ENCODE measurements around the gene GMFB. TPM values are rescaled to one million over a fixed set of nuclear protein-coding genes. Genes with fewer than 3 reads are reported as not detected.

The GMFB gene
- total RNA-seq: 10 to 100 TPM; 28.1 to 34.1 TPM

DNA sequence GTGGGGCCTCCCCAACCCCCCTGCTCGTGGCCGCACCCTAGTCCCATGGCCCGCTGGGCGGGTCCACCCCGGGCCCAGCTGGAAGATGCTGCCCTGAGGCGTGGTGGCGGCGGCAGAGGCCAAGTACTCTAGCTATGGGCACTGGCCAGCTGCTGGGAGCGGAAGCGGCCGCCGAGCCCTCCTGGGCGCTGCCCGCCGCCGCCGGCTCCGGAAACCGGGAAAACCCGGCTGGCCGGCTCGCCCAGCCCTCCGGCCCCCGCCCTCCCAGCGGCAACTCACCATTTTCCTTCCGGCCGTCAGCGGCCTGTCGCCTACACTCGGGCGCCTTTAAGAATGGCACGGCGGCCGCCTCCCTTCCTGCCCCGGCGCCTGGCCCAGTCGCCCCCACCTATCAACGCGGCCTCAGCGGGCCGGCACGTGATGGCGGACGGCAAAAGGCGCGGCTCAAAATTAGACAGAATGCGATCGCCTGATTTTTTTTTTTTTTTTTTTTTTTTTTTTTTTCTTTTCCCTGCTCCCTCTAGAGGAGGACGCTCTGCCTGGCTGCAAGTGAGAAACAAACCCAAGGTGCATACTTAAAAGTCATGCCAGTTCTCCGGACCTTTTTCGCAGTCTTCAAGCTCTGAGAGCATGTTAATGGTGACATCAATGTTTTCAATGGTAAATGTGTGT is at the start of gene GMFB:
Gene GMFB, minus strand, starts transcription at position 335 of the 672 bp plus-strand sequence. Its CDS starts 53 bp downstream, at position 282.
- DNase-seq (peak; percentile 91), ATAC-seq (peak; percentile 97)
- H3K4me1 Mint-ChIP-seq (ENCODE audit: low read depth): peaks cover 52% of the 10 kb centered on the region
- no peaks in the 10 kb centered on the region for H3K27me3 Mint-ChIP-seq (ENCODE audit: low read depth)
- CTCF ChIA-PET: interaction anchor here (0.6 to 2.5 kb wide), 11 partner anchors 15 to 393 kb away, joined by 3 to 18 read pairs (median 5); partner anchors contain the start of genes CDKN3 and CGRRF1
- H3K36me3 Mint-ChIP-seq (ENCODE audit: low read depth): peaks cover 22% of the 10 kb centered on the region
- peak within 1 kb of the TSS; percentile 95 for H3K4me3 Mint-ChIP-seq
- POLR2A ChIA-PET: interaction anchor here (0.6 to 3.1 kb wide), 5 partner anchors 20 to 288 kb away, joined by 3 to 18 read pairs (median 3); partner anchors contain the start of genes CDKN3 and CGRRF1
- peak within 1 kb of the TSS; percentile 87 for H3K27ac Mint-ChIP-seq
- H3K9me3 Mint-ChIP-seq (ENCODE audit: insufficient read depth): no peaks in the 10 kb centered on the region

GRCh38 chr14:54538055-54538454 is 49.3 kb upstream of the GMFB start:
- POLR2A ChIA-PET: no interaction called here
- Mint-ChIP-seq H3K9me3 (ENCODE audit: insufficient read depth) (no peaks in the 10 kb centered on the region), H3K4me1 (ENCODE audit: low read depth) (no peaks in the 10 kb centered on the region), H3K36me3 (ENCODE audit: low read depth) (peaks cover 7% of the 10 kb centered on the region), H3K27me3 (ENCODE audit: low read depth) (no peaks in the 10 kb centered on the region), H3K27ac (no peak overlapping the region), H3K4me3 (no peak overlapping the region)
- ATAC-seq (no peak), DNase-seq (no peak)
- CTCF ChIA-PET: interaction anchor here (0.9 to 1.0 kb wide), 2 partner anchors 8 to 14 kb away, joined by 3 read pairs; no protein-coding TSS in a partner anchor

- CTCF ChIA-PET: interaction anchor here (0.9 kb wide), 1 partner anchor 14 kb away, joined by 3 read pairs; no protein-coding TSS in a partner anchor
These were observed 48.9 kb upstream of the GMFB start for GRCh38 chr14:54537651-54538050.

DNA sequence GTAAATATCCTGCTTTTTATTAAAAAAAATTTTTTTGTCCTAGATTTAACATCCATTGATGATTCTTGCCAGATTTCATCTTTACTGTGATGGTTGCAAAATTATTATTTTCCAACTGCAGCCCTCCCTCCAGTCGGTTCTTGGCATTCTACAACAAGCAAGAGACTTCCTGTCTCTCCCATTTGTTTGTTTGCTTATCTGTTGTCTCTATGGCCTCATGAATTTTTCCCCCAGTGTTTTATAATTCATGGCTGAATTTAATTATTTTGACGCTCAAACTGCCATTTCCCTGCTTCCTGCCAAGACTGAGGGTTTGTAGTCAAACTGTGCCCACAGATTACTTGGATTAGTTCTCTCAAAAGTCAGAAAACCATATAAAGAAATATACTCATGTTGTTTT is 46.9 kb upstream of the GMFB start:
- H3K9me3 Mint-ChIP-seq (ENCODE audit: insufficient read depth): no peaks in the 10 kb centered on the region
- ATAC-seq: no peak
- ChIA-PET POLR2A (no interaction called here), CTCF (no interaction called here)
- peaks cover 9% of the 10 kb centered on the region for H3K36me3 Mint-ChIP-seq (ENCODE audit: low read depth)
- H3K4me1 Mint-ChIP-seq (ENCODE audit: low read depth): peaks cover 2% of the 10 kb centered on the region
- H3K4me3 Mint-ChIP-seq: no peak overlapping the region
- H3K27ac Mint-ChIP-seq: no peak overlapping the region
- no peaks in the 10 kb centered on the region for H3K27me3 Mint-ChIP-seq (ENCODE audit: low read depth)
- no peak for DNase-seq

More at GRCh38 chr14:54537651-54538050, 48.9 kb upstream of the GMFB start:
- Mint-ChIP-seq H3K27ac (no peak overlapping the region), H3K9me3 (ENCODE audit: insufficient read depth) (no peaks in the 10 kb centered on the region), H3K4me3 (no peak overlapping the region), H3K4me1 (ENCODE audit: low read depth) (peaks cover 2% of the 10 kb centered on the region), H3K36me3 (ENCODE audit: low read depth) (peaks cover 7% of the 10 kb centered on the region), H3K27me3 (ENCODE audit: low read depth) (no peaks in the 10 kb centered on the region)
- no peak for ATAC-seq
- POLR2A ChIA-PET: no interaction called here
- no peak for DNase-seq

GRCh38 chr14:54535126-54535525 is 46.3 kb upstream of the GMFB start:
- Mint-ChIP-seq H3K4me3 (no peak overlapping the region), H3K36me3 (ENCODE audit: low read depth) (peaks cover 8% of the 10 kb centered on the region), H3K27ac (no peak overlapping the region), H3K4me1 (ENCODE audit: low read depth) (peaks cover 2% of the 10 kb centered on the region), H3K9me3 (ENCODE audit: insufficient read depth) (no peaks in the 10 kb centered on the region), H3K27me3 (ENCODE audit: low read depth) (no peaks in the 10 kb centered on the region)
- ChIA-PET CTCF (no interaction called here), POLR2A (no interaction called here)
- DNase-seq: no peak
- no peak for ATAC-seq

- Mint-ChIP-seq H3K4me1 (ENCODE audit: low read depth) (peaks cover 2% of the 10 kb centered on the region), H3K27me3 (ENCODE audit: low read depth) (no peaks in the 10 kb centered on the region), H3K36me3 (ENCODE audit: low read depth) (peaks cover 6% of the 10 kb centered on the region), H3K4me3 (no peak overlapping the region), H3K9me3 (ENCODE audit: insufficient read depth) (no peaks in the 10 kb centered on the region), H3K27ac (no peak overlapping the region)
- ATAC-seq (no peak), DNase-seq (no peak)
- ChIA-PET POLR2A (no interaction called here), CTCF (interaction anchor here (1.2 kb wide), 1 partner anchor 18 kb away, joined by 4 read pairs; no protein-coding TSS in a partner anchor)
These were observed 44.3 kb upstream of the GMFB start for GRCh38 chr14:54533100-54533499.

DNA sequence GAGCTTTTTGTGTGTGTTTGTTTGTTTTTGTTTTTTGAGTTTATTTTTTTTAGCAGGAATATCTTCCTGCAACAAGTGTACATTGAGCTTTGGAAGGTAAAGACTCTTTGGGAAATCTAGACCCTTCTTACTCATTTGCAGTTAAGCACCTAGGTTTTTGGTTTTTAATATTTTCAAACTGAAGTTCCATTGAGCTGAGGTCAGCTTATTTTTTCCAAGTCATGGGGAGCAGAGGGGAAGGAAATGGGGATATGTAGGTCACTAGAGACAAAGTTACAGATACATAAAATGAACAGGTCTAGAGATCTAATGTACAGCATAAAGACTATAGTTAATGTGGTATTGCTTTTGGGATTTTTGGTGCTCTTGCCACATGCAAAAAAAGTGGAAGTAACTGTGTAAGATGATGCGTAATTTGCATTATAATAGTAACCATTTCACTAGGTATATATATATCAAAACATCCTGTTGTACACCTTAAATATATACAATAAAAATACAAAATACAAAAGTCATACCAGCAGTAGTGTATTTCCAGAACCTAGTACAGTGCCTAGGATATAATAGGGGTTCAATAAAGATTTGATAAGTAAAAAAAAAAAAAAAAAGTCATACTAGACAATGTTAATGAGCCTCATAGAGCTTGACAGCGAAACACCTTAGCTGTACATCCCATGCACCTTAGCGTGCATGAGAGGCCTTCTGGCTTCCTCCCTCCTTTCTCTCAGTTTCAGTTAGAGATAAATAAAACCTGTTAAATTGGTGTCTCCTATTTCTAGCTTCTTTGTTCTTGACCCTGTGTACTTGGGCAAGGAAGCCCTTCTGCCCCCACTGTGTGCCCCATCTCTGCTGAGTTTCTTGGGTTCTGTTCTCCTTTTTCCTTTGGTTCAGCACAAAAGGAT is 43.6 kb upstream of the GMFB start:
- H3K4me1 Mint-ChIP-seq (ENCODE audit: low read depth): peaks cover 2% of the 10 kb centered on the region

GRCh38 chr14:54529811-54530210 is 41.0 kb upstream of the GMFB start:
- ChIA-PET CTCF (interaction anchor here (0.8 to 1.3 kb wide), 2 partner anchors 9 to 244 kb away, joined by 3 read pairs; no protein-coding TSS in a partner anchor), POLR2A (no interaction called here)
- Mint-ChIP-seq H3K4me3 (no peak overlapping the region), H3K9me3 (ENCODE audit: insufficient read depth) (no peaks in the 10 kb centered on the region), H3K27me3 (ENCODE audit: low read depth) (no peaks in the 10 kb centered on the region), H3K27ac (no peak overlapping the region), H3K4me1 (ENCODE audit: low read depth) (peaks cover 2% of the 10 kb centered on the region), H3K36me3 (ENCODE audit: low read depth) (peaks cover 7% of the 10 kb centered on the region)
- ATAC-seq (no peak), DNase-seq (no peak)

More for the DNA sequence above, 43.6 kb upstream of the GMFB start:
- ATAC-seq: no peak
- H3K27me3 Mint-ChIP-seq (ENCODE audit: low read depth): no peaks in the 10 kb centered on the region
- ChIA-PET CTCF (interaction anchor here (1.2 kb wide), 1 partner anchor 19 kb away, joined by 4 read pairs; no protein-coding TSS in a partner anchor), POLR2A (no interaction called here)
- peaks cover 6% of the 10 kb centered on the region for H3K36me3 Mint-ChIP-seq (ENCODE audit: low read depth)
- DNase-seq: no peak
- no peak overlapping the region for H3K27ac Mint-ChIP-seq
- no peaks in the 10 kb centered on the region for H3K9me3 Mint-ChIP-seq (ENCODE audit: insufficient read depth)
- H3K4me3 Mint-ChIP-seq: no peak overlapping the region

DNA sequence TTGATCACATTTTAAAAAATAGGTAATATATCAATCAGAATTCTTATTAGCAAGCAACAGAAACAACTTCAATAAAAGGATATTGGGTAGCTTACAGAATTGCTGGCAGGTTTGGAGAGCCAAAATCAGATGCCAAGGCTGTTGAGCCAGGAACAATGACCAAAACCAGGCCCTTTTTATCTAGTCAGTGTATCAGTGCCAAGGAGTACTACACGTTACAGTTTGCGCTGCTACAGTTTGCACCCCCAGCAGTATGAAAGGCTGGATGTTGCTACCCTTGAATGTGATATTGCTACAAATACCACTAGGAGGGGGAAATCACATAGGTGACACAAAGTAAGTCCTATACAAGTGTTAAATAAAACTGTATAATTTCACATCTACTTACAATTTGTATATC is 40.2 kb upstream of the GMFB start:
- Mint-ChIP-seq H3K9me3 (ENCODE audit: insufficient read depth) (no peaks in the 10 kb centered on the region), H3K4me1 (ENCODE audit: low read depth) (peaks cover 2% of the 10 kb centered on the region), H3K36me3 (ENCODE audit: low read depth) (peaks cover 11% of the 10 kb centered on the region), H3K27me3 (ENCODE audit: low read depth) (no peaks in the 10 kb centered on the region), H3K4me3 (no peak overlapping the region), H3K27ac (no peak overlapping the region)
- POLR2A ChIA-PET: no interaction called here
- CTCF ChIA-PET: interaction anchor here (1.3 kb wide), 1 partner anchor 245 kb away, joined by 3 read pairs; no protein-coding TSS in a partner anchor
- ATAC-seq: no peak
- no peak for DNase-seq

GRCh38 chr14:54524410-54524809 is 35.6 kb upstream of the GMFB start:
- no peak for DNase-seq
- Mint-ChIP-seq H3K27ac (no peak overlapping the region), H3K4me1 (ENCODE audit: low read depth) (no peaks in the 10 kb centered on the region), H3K9me3 (ENCODE audit: insufficient read depth) (no peaks in the 10 kb centered on the region), H3K36me3 (ENCODE audit: low read depth) (peaks cover 19% of the 10 kb centered on the region), H3K27me3 (ENCODE audit: low read depth) (no peaks in the 10 kb centered on the region), H3K4me3 (no peak overlapping the region)
- no peak for ATAC-seq
- POLR2A ChIA-PET: no interaction called here
- CTCF ChIA-PET: no interaction called here

DNA sequence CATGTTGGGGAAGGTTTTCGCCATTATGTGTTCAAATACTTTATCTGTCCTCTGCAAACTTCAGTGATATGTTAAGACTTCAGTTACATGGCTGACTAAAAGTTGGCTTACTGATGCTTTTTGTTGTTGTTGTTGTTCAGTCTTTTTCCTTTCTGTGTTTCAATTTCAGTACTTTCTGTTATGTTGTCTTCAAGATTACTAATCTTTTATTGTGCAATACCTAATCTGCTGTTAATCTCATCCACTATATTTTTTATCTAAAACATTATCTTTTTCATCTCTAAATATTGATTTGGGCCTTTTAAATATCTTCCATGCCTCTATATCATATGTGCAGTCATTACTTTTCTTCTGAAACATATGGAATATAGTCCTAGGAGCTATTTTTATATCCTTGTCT is 27.9 kb upstream of the GMFB start:
- Mint-ChIP-seq H3K4me3 (no peak overlapping the region), H3K36me3 (ENCODE audit: low read depth) (peaks cover 23% of the 10 kb centered on the region), H3K27me3 (ENCODE audit: low read depth) (no peaks in the 10 kb centered on the region), H3K9me3 (ENCODE audit: insufficient read depth) (peaks cover 20% of the 10 kb centered on the region), H3K27ac (no peak overlapping the region), H3K4me1 (ENCODE audit: low read depth) (peaks cover 13% of the 10 kb centered on the region)
- CTCF ChIA-PET: no interaction called here
- no peak for DNase-seq
- POLR2A ChIA-PET: no interaction called here
- no peak for ATAC-seq

DNA sequence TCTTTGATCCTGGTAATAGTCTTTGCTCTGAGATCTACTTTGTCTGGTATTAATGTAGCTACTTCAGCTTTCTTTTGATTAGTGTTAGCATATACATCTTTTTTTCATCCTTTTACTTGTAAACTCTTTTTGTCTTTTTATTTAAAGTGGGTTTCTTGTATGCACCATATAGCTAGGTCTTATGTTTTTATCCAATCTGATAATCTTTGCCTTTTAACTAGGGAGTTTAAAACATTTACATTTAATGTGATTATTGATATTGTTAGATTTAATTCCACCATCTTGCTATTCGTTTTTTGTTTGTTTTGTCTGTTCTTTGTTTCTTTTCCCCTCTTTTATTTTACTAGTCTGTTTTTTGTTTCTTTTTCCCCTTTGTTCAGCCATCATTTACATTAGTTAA is 26.9 kb upstream of the GMFB start:
- ATAC-seq: no peak
- CTCF ChIA-PET: interaction anchor here (0.9 to 1.2 kb wide), 2 partner anchors 12 to 259 kb away, joined by 3 read pairs; no protein-coding TSS in a partner anchor
- Mint-ChIP-seq H3K27ac (no peak overlapping the region), H3K27me3 (ENCODE audit: low read depth) (no peaks in the 10 kb centered on the region), H3K4me1 (ENCODE audit: low read depth) (peaks cover 24% of the 10 kb centered on the region), H3K9me3 (ENCODE audit: insufficient read depth) (peaks cover 20% of the 10 kb centered on the region), H3K4me3 (no peak overlapping the region), H3K36me3 (ENCODE audit: low read depth) (peaks cover 23% of the 10 kb centered on the region)
- DNase-seq: no peak
- POLR2A ChIA-PET: no interaction called here

Data from activated CD8-positive, alpha-beta T cell treated with anti-CD3 and anti-CD28 coated beads, Interleukin-2, amount 10 ng/mL, durations not matched to agents 7 days and 5 days (primary cell).